Fibroblast of peridontal ligament (primary cell): ENCODE results near the gene CCDC87.

Experiments used
- DNase-seq: peaks from one replicate; pipeline ENCODE4 v3.0.0-alpha.2; 2010; ENCODE audit errors: extremely low read depth

The CCDC87 gene

GRCh38 chr11:66581261-66581660, 11.6 kb downstream of the CCDC87 start:
- no peak for DNase-seq

GRCh38 chr11:66580803-66581202, 12.1 kb downstream of the CCDC87 start:
- no peak for DNase-seq

GRCh38 chr11:66579017-66579606, 13.8 kb downstream of the CCDC87 start:
- peak; percentile 66 for DNase-seq

DNA sequence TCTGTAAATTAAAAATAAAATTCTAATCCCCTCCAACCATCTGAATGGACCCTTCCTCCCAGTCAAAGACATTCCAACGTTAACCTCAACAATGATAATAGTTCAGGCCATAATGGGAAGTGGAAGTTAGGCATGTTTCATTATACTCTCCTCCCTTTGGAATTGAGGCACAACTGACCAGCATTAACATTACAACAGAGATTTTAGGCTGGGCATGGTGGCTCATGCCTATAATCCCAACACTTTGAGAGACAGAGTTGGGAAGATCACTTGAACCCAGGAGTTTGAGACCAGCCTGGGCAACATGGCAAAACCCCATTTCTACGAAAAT, 22.0 kb downstream of the CCDC87 start:
- DNase-seq = no peak

GRCh38 chr11:66570079-66570849, 22.6 kb downstream of the CCDC87 start:
- peak; percentile 7 for DNase-seq

- no peak for DNase-seq
These were observed 23.8 kb downstream of the CCDC87 start for GRCh38 chr11:66569076-66569475.

DNA sequence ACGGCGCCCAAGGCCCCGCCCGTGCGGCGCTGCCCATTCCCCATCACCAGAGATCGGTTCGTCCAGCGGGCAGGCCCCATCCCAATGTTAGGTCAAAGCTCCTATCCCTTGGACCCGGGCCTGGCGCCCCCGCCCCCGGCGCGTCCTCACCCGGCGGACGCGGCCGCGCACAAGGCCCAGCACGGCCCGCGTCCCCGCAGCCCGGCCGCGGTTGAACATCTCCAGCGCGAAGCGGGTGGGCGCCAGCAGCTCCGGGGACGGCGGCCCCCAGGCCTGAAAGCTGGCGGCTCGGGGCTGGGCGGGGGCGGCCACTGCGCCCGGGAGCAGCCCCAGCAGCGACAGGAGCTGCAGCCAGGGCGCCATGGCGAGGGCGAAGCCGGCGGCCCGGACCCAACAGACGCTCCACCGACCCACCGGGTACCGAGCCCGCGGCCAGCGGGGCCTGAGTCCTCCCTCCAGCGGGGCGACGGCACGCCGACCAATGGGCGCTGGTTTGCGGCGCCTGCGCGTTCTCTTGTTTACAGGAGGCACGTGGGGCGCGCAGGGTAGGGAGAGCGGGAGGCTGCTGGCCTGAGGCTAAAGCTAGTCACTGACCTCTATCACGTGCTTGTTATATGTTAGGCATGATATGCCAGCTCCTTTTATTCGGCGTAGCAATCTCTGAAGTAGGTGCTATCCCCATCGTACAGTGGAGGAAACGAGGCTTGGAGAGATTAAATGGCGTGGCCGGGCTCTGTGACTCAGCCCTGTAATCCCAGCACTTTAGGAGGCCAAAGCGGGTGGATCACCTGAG, 24.5 kb downstream of the CCDC87 start, which contains the start of gene CTSF:
TSS of gene CTSF (minus strand) at position 483 of the 793 bp plus-strand sequence. CDS start at position 363, 120 bp downstream.
- peak; percentile 57 for DNase-seq

DNA sequence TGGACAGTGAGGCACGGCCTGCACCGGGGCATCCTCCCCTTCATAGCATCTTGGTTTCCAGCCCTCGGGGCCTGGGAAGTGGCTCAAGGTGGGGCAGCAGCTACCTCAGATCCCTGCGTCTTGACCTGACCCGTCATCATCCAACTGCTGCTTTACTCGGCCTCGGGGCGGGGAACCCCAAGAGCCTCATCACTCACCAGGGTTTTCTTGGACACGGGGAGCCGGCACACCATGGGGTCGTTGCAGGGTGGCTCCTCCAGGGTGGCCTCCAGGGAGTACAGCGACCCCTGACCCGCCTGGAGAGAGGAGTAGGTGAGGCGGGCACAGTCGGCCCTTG, 25.1 kb downstream of the CCDC87 start:
- no peak for DNase-seq

DNA sequence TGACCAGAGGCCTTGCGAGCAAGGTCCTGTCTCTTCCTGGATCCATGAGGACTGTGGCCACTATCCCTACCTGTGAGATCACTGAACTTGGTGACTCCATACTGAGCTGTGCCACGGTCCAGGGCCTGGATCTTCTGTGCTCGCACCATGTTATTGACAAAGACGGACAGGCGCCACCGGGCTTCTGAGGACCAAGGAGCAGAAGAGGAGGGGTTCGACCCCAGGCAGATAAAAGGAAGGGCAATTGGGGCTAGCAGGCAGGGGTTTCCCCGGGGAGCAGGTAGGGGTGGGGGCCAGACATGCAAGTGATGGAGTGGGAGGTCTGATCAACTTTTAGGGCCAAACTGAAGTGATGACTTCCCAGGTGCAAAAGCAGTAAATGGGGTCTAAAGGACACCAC, 26.6 kb downstream of the CCDC87 start:
- DNase-seq = no peak

DNA sequence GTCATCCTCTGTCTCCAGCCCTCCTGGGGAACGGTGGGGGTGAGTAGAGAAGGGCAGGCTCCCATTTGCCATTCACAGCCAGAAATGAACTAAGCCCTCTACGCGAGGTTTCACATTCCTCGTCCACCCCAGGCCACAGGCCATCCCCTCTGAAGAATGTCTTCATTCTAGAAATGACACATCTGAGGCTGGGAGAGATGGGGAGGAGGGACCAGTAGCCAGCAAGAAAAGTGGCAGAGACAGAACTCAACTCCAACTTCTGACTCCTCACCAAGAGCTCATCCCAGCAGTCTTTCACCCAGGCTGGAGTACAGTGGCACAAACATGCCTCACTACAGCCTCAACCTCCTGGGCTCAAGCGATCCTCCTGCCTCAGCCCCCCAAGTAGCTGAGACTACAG, 27.9 kb downstream of the CCDC87 start:
- DNase-seq = no peak

DNA sequence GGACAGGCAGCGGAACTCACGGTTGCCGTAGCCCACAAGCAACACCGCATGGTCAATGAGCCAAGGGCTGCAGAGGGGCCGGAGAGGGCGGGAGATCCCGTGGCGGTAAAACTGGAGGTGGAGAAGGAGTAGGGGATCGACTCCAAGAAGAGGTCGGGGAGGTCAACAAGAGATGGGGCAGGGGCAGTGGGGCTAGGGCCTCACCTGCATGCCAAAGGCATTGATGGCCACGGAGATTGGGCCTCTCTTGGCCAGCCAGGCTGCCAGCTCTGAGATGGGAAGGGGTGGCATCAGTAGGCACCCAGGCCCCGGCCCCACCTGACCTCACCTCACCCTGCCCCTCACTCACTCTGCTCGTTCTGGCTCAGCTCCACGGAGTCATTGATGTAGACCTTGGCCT, 28.3 kb downstream of the CCDC87 start:
- no peak for DNase-seq

DNA sequence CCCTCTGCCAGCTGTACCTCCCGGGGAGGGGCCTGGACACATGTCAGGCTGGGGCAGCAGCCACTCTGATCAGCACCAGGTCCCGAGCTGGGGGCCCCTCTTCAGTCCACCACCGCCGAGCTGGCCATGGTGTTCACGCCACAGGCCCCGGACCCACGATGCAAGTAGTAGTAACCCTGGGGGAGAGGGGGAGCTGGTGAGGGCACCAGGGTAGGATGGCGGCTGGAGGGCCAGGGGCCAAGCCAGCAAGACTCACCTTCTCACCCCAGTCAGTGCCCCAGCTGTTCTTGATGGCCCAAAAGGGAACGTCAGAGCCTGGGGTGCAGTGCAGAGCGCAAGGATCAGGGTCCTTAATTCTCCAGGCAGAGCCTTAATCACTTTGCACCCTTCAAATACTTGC, 29.0 kb downstream of the CCDC87 start:
- DNase-seq = no peak

- no peak for DNase-seq
These were observed 29.8 kb downstream of the CCDC87 start for GRCh38 chr11:66562907-66563583.

- DNase-seq = no peak
These were observed 30.6 kb downstream of the CCDC87 start for GRCh38 chr11:66562275-66562674.

- DNase-seq = no peak
These were observed 31.0 kb downstream of the CCDC87 start for GRCh38 chr11:66561975-66562248.

- no peak for DNase-seq
These were observed 31.5 kb downstream of the CCDC87 start for GRCh38 chr11:66561178-66561974.

GRCh38 chr11:66559866-66560676, 32.8 kb downstream of the CCDC87 start:
- DNase-seq = no peak

DNA sequence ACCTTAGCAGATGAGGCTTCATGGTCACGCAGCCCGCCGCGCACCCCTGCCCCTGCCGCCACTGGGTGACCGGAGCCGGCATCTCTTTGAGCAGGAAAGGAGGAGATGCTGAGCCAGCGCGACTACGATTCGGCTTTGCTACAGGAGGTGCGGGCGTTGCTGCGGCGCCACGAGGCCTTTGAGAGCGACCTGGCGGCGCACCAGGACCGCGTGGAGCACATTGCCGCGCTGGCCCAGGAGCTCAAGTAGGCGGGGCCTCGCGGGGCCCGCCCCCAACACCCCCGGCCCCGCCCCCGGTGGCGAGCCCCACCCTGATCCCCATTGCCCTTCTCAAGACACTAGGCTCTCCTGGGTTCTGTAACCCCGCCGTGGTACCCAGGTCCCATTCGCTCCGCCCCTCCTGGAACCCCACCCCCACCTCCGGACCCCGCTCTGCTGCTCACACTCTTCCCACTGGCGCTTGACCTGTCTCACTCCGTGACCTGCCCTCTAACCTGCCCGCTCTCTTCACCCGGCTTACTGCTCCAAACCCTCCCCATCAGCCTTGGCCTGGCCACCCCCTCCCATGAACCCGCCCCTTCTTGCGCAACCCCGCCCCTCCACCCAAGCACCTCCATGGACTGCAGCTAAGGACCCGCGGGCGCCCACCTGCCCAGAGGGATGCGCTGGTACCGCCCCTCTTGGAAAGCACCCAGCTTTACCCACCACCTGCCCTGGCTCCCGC, 33.6 kb downstream of the CCDC87 start:
- DNase-seq = no peak

DNA sequence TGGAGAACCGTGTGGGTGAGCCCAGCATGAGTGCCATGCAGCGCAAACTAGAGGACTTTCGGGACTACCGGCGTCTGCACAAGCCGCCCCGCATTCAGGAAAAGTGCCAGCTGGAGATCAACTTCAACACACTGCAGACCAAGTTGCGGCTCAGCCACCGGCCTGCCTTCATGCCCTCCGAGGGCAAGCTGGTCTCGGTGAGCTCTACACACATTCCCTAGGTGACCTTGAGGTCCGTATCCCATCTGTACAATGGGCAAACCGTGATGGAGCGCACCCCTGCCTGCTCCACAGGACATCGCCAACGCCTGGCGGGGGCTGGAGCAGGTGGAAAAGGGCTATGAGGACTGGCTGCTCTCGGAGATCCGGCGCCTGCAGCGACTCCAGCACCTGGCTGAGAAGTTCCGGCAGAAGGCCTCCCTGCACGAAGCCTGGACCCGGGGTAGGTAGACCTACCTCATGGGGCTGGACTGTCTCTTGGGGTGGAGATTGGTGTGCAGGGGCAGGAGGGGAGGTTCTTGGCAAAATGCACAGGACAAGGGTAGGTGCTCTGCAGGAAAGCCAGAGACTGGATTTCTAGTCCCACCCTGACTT, 35.0 kb downstream of the CCDC87 start:
- DNase-seq = no peak

DNA sequence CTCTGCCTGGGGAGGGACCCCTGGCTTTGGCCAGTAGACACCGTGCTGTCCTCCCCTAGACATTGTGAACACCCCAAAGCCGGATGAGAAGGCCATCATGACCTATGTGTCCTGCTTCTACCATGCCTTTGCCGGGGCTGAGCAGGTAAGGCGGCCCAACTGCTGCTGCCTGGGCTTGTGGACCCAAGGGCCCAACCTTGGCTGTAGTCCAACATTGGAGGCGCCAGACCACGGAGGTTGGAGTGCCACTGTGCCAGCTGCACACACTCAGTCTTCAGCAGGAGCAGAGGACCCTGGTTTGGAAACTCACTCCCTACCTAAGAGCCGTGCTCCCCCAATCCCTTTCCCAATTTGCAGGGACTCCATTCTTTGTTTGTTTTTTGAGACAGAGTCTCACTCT, 36.8 kb downstream of the CCDC87 start:
- DNase-seq = no peak
